OCI-LY3 (cell line): Measurements from ENCODE around the gene GNPNAT1.

ENCODE experiments used
- CTCF ChIP-seq: fragments of 200-600, 300-600 bp; sonication (generic); IDR thresholded peaks from 2 replicates; pipeline ENCODE4 v1.5.1; 2014; ENCODE audit warnings: antibody characterized with exemption, low read length, low read depth
- EZH2phosphoT487 ChIP-seq: fragments of 200-600 bp; shearing (Covaris generic); IDR thresholded peaks from 2 replicates; pipeline ENCODE4 v1.6.1; 2018; ENCODE audit warnings: antibody characterized with exemption, mixed run types, low read depth

- no peak for TF ChIP-seq CTCF
- no peak for TF ChIP-seq EZH2phosphoT487
Measured at GRCh38 chr14:52776816-52777215, 14.6 kb downstream of the GNPNAT1 start.
